Measurements from ENCODE around the gene AKR7A2. TPM values are rescaled to one million over a fixed set of nuclear protein-coding genes. Genes with fewer than 3 reads are reported as not detected.

Gene AKR7A2
- total and polyA plus RNA-seq, 10 of the 15 experiments (the other 5 are each of a cell fraction or from before 2014, with no cell fraction given) = 1.3 to 114 (median 48.0) TPM

- TF ChIP-seq ZBTB4 (CRISPR knock-in tag; IDR thresholded peaks at IDR 0.05) (no peak), NFYB (IDR thresholded peaks at IDR 0.05; ENCODE audit: insufficient read depth, low read depth, low read length) (no peak), BCLAF1 (IDR thresholded peaks at IDR 0.05) (no peak), BHLHE40 (IDR thresholded peaks at IDR 0.05; ENCODE audit: borderline replicate concordance in 1 of 2, low read depth in 2 of 2, low read length in 1 of 2) (no peak)
Observed at GRCh38 chr1:19326748-19327065, 14.8 kb upstream of the AKR7A2 start (continued).

GRCh38 chr1:19325958-19326747 lies 14.2 kb upstream of the AKR7A2 start:
- POLR2A ChIA-PET = no interaction called here
- Histone ChIP-seq H3K4me1 (ENCODE audit: control insufficient read depth, insufficient read depth, low read length) (no peaks in the 10 kb centered on the region), H3K27me3 (replicated peaks in 1 of 2; ENCODE audit: control insufficient read depth in 2 of 2, insufficient read depth in 2 of 2, low read length in 1 of 2) (no peaks in the 10 kb centered on the region), H3K9ac (ENCODE audit: control insufficient read depth, insufficient read depth, low read length) (no peak overlapping the region), H3K27ac (ENCODE audit: control insufficient read depth, insufficient read depth) (no peak overlapping the region), H4K20me1 (ENCODE audit: control insufficient read depth, insufficient read depth) (no peaks in the 10 kb centered on the region), H2AFZ (ENCODE audit: control insufficient read depth, low read depth, low read length) (no peak overlapping the region), H3K9me3 (replicated peaks; ENCODE audit: control insufficient read depth, insufficient read depth, low read length) (no peaks in the 10 kb centered on the region), H3K4me3 (no peak overlapping the region), H3K36me3 (ENCODE audit: control insufficient read depth in 2 of 2, insufficient read depth in 2 of 2, low read length in 1 of 2) (peaks cover 4 to 12% of the 10 kb centered on the region in 2 experiments; a peak in 3 of 4 replicates), H3K79me2 (ENCODE audit: control insufficient read depth, insufficient read depth, low read length) (no peaks in the 10 kb centered on the region), H3K4me2 (ENCODE audit: control insufficient read depth, insufficient read depth) (no peak overlapping the region)
- BruUV-seq (replicated peaks) = no TSS peak
- in situ Hi-C loops (cut with MboI) (no loop called here), intact Hi-C loops (cut with micrococcal nuclease; ENCODE audit: unreplicated experiment) (no loop called here)
- RAD21 ChIA-PET (ENCODE audit: unreplicated experiment) = no interaction called here
- FAIRE-seq (no peak), DNase-seq (ENCODE audit: low read depth, low spot score) (no peak), ATAC-seq (peak; percentile 17; the same call in 1 of the 3 replicates)
- WGBS (ENCODE audit: insufficient coverage, insufficient replicate concordance, low lambda C conversion rate, missing lambda C conversion rate) = 70% methylated on average over 31 of the region's 32 CpGs
- CTCF ChIA-PET = no interaction called here
- SMC1A ChIA-PET (ENCODE audit: uncharacterized antibody, unreplicated experiment) = no interaction called here
- TF ChIP-seq POLR2A (IDR thresholded peaks at IDR 0.05; ENCODE audit: low read depth, low read length) = peak; percentile 60
- TF ChIP-seq SIN3A (IDR thresholded peaks at IDR 0.05; ENCODE audit: low read depth, low read length) = no peak
